Measurements from ENCODE around the gene DEFB128. TPM values are rescaled to one million over a fixed set of nuclear protein-coding genes. Genes with fewer than 3 reads are reported as not detected.

DEFB128 gene
- total RNA-seq, 2 donors from 2014 or later, result not detected

DNA sequence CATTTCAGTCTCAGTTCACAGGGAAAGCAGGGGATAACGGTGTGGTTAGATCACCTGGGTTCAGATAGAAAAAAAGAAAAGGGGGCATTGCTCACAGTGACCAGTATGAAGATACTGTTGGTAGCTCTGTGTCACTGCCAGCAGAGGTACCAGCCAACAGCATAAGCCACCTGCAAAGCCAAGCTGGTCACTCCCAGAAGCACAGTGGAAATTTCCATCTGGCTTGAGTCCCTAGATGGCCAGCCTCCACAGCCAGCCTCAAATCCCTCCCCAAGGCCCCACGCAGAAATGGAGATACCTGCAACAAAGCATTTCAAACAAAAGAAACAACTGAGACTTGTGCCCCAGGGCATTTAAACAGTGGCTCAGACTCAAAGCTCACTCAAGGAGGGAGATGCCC, 20.6 kb downstream of the DEFB128 start:
- intact Hi-C loops (cut with DNase I), result no loop called here
- no peak for DNase-seq (ENCODE audit: low spot score)

DNA sequence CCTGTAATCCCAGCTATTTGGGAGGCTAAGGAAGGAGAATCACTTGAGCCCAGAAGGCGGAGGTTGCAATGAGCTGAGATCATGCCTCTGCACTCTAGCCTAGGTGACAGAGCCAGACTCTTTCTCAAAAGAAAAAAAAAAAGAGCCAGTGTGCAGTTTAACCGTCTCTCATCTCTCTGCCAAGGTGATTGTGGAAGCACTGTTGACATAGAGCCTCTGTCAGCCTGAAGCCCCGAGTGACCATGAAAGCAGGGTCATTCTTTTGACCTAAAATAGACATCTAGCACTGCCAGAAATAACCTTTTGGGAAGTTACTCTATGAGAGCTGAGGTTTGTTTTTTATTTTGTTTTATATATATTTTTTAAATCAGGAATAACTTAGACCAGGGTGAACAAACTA, 24.9 kb downstream of the DEFB128 start:
- intact Hi-C loops (cut with DNase I), result no loop called here
- DNase-seq (ENCODE audit: low spot score), result no peak

DNA sequence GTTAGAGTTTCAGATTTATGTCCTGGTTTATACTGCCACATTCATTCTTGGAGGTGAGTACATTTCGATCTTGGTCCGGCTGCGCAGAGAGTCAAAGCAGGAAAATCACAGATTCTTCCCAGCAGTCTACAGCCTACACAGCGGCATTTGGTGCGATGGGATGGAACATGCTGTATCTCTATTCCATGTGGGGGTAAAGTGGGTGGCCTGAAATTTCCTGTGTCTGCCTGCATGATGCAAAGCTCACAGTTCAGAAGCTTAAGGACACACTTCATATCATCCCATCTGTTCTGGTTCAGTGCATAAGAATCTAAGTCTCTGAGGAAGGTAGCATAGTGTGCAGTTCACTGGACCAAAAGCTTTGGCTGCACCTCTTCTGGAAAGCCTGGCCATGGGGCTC, 32.4 kb downstream of the DEFB128 start, which contains the start of gene DEFB127:
Gene DEFB127, plus strand, starts transcription at position 301 of the 400 bp plus-strand sequence. Its CDS starts 91 bp downstream, at position 392.
- intact Hi-C loops (cut with DNase I), result loop anchor here in 1 of 2 donors (5.0 kb wide), 1 partner anchor 1250 kb away; no protein-coding TSS in a partner anchor
- no peak for DNase-seq (ENCODE audit: low spot score)

DNA sequence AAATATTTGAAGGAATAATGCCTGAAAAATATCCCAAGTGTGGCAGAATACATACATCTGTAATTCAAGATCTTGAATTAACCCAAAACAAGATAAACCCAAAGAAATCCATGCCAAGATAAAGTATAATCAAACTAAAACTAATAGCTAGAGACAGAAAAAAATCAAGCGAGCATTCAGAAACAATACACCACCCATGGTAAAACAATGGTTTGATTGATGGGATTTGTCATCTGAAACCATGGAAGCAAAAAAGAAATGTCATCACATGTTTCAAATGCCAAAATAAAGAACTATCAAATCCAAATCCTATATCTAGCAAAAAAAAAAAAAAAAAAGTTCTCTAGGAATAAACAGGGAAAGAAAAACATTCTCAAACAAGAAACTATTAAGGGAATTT, 37.4 kb downstream of the DEFB128 start:
- no peak for DNase-seq (ENCODE audit: low spot score)
- intact Hi-C loops (cut with DNase I), result no loop called here

DNA sequence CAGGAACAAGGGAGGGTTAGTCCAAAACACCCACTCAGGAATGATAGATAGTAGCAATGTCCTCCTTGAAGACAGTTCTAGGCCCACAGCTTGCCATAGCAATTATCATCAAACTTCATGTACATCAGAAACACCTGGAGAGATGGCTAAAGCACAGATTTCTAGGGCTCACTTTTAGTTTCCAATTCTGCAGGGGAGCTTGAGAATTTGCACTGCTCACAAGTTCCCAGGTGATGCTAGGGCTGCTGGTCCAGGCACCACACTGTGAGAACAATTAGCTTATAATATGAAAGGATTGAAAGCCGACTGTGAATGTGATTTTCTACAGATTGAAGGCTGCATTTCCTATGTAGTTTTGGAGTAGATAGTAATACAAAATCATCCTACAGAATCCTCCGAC, 43.6 kb downstream of the DEFB128 start:
- DNase-seq (ENCODE audit: low spot score), result no peak
- intact Hi-C loops (cut with DNase I), result no loop called here

DNA sequence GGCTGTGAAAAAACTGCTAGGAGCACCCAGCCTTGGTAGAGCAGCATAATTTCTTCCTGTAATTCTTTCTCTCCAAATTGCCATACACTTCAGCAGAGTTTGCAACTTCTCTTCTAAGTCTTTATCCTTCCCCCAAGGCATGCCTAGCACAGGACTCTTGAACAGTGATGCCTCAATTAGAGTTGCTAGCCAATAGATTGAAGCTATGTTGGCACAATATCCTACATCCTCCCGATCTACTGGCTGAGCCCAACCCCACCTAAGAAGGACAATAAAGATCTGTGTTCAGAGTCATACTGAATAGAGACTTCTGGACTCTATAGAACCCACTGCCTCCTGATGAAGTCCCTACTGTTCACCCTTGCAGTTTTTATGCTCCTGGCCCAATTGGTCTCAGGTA, 47.2 kb downstream of the DEFB128 start, which contains the start of gene DEFB126:
Gene DEFB126, plus strand, starts transcription at position 301 of the 400 bp plus-strand sequence. Its CDS starts 39 bp downstream, at position 340.
- no peak for DNase-seq (ENCODE audit: low spot score)
- intact Hi-C loops (cut with DNase I), result no loop called here

Other genes with a start within 250 kb of the DEFB128 start
- gene DEFB125, start 102.0 kb downstream of the DEFB128 start, total RNA-seq, result not detected
- gene DEFB126, start 47.1 kb downstream of the DEFB128 start, total RNA-seq, result not detected
- not detected for gene DEFB127, start 32.3 kb downstream of the DEFB128 start, total RNA-seq
- not detected for gene DEFB129, start 37.5 kb upstream of the DEFB128 start, total RNA-seq
- gene DEFB132, start 68.0 kb upstream of the DEFB128 start, total RNA-seq, result not detected
- 1 to 10 TPM; 4.3 to 4.5 TPM for gene C20orf96, start 101.0 kb upstream of the DEFB128 start, total RNA-seq
- gene ZCCHC3, start 107.9 kb upstream of the DEFB128 start, total RNA-seq, result 10 to 100 TPM; 10.1 to 10.9 TPM
- gene SOX12, start 135.8 kb upstream of the DEFB128 start, total RNA-seq, result 1 to 10 TPM; 6.6 to 9.5 TPM
- 10 to 100 TPM; 44.2 to 51.0 TPM for gene NRSN2, start 157.4 kb upstream of the DEFB128 start, total RNA-seq
- 10 to 100 TPM in 1 of 2 donors, 1 to 10 TPM in 1; 7.8 to 12.6 TPM for gene TRIB3, start 191.0 kb upstream of the DEFB128 start, total RNA-seq
- gene RBCK1, start 218.6 kb upstream of the DEFB128 start, total RNA-seq, result 10 to 100 TPM; 46.7 to 54.4 TPM

Measured in posterior vena cava (tissue), 2 donors.